NCI-H2029 treated with DMSO at 0.1 percent for 48 hours (cell line): Measurements from ENCODE around the gene ITGB1.
"Not testable (repeated sequence)": the region's sequence is repeated elsewhere in the genome, so short reads cannot be mapped to it uniquely, and the experiment has no call there.

Source experiments
- DNase-seq: peaks from one replicate; lab custom pipeline; 2025; lab: John Stamatoyannopoulos, UW

ITGB1 gene

DNA sequence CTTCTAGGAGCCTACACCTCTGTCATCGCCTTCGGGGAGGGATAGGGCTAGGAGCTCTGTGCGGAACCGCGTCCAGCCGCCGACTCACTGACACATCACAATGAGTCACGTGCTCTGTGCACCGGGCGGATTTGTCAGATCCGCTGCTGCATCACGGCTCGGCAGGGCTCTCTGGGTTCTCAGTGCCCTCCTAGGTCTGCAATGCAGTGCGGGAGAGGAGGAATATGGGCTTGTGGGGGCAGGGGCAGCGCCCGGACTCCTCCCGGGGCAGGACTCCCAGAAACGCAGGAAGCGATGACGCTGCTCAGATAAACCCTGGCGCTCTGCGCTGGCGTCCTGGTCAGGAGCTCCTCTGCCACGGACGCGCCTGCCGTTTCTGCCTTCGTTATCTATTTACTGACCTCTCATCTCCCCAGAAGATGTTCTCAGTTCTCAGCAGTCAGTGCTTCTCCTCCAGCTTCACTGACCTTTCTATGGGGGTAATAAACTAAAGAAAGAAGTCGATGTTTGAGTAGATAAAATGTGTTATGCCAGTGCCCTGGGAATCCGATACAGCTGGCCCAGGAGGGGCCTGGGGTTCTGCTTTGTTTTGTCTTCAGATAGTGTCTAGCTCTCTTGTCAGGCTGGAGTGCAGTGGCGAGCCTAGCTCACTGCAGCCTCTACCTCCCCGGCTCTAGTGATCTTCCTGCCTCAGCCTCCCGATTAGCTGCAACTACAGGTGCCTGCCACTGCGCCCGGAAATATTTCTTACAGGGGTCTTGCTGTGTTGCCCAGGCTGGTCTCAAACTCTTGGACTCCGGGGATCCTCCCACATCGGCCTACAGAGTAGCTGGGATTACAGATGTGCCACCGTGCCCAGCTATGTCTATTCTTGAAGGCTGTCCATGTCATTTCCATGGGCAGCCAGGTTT lies 22.8 kb upstream of the ITGB1 start:
- peak; percentile 26 for DNase-seq

- DNase-seq = no peak
Observed at GRCh38 chr10:32980242-32980557, 22.2 kb upstream of the ITGB1 start.

- not testable (repeated sequence) for DNase-seq
Observed at GRCh38 chr10:32979719-32980118, 21.7 kb upstream of the ITGB1 start.

DNA sequence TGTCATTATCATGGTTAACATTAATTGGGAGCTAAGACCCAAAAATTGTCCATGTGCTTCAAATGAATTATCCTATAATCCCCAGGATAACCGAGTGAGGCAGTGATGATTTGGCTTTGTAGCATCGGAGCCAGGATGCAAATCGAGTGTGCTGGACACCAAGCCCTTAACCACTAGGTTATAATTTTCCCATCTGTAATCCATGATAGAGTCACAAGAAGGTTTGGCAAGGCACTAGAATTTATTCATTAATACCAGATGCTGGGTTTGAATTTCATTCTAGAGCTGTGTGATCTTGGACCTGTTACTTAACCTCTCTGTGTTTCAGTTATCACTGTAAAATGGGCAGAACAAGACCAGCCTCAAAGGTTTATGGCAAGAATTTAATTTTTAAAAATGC lies 21.0 kb upstream of the ITGB1 start:
- DNase-seq = no peak

DNA sequence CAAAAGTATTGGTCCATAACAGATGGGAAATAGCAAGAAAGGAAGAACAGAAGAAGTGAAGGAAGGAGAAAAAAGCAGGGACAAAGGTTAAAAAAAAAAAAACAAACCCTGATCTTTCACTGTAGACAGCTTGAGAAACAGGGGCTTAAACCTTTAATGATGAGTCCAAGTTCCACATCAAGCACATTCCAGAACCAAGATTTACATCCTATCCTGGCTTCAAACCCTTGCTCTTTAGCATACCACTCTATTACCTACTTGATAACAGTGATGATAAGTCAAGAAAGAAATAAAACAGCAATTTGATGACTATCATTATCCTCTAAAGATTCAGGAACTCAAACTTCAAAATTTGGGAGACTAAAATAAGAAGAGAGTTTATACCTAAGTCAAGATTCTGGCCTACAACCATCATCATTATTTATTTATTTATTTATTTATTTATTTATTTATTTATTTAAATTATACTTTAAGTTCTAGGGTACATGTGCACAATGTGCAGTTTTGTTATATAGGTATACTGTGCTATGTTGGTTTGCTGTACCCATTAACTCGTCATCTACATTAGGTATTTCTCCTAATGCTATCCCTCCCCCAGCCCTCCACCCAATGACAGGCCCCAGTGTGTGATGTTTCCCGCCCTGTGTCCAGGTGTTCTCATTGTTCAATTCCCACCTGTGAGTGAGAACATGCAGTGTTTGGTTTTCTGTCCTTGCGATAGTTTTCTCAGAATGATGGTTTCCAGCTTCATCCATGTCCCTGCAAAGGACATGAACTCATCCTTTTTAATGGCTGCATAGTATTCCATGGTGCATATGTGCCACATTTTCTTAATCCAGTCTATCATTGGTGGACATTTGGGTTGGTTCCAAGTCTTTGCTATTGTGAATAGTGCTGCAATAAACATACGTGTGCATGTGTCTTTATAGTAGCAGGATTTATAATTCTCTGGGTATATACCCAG lies 20.1 kb upstream of the ITGB1 start:
- DNase-seq = not testable (repeated sequence)

DNA sequence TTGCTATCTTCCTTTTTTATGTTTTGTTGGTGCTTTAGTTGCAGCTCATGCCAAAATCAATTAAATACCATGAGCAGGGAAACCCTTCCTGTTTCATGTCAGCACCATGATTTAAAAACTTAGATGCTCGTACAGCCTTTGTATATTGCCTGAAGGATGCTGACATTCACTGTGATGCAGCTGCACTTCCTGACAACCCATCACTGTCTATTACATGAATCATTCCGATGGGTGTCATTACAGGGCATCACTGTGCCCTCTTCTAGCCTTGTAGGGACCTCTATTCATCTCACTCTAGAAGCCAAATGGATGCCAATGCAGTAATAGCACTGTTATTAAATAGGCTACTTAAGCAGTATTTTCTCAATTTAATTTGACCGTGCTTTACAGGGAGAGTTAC lies 18.3 kb upstream of the ITGB1 start:
- DNase-seq = no peak

DNA sequence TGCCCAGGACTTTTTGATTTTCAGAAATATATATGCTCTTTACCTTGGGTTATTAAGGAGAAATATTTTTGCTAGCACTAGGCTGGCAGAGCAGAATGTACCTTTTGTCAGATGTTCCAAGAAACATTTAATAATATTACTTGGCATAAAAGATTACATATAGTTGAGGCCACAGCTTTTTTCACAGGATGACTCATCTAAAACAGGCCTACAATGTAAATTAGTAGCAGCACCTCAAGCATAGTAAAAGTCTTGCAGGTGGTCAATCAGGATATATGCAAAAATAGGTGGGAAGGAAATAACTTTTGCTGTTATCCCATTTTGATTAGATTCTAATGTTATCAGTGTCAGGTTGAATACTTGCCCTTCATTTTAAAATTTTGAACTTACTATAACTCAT lies 14.9 kb upstream of the ITGB1 start:
- DNase-seq = no peak

- no peak for DNase-seq
Observed at GRCh38 chr10:32972460-32972859, 14.4 kb upstream of the ITGB1 start.

- peak; percentile 19 for DNase-seq
Observed at GRCh38 chr10:32971536-32972091, 13.6 kb upstream of the ITGB1 start.

- no peak for DNase-seq
Observed at GRCh38 chr10:32970910-32971309, 12.9 kb upstream of the ITGB1 start.

DNA sequence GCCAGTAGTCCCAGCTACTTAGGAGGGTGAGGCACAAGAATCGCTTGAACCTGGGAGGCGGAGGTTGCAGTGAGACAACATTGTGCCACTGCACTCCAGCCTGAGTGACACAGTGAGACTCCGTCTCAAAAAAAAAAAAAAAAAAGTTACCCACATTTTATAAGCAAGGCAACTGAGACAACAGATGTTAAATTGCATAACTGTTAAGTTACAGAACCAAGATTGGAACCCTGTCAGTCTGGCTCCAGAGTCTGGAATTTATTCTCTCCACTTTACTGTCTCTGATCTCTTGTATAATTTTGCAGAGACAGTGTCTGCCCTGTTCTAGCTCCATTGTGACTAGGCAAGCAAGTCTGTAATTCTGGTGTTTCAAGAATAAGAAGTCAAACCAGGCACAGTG lies 6.2 kb upstream of the ITGB1 start:
- no peak for DNase-seq

GRCh38 chr10:32963096-32963495 lies 5.1 kb upstream of the ITGB1 start:
- no peak for DNase-seq

GRCh38 chr10:32962521-32962920 lies 4.5 kb upstream of the ITGB1 start:
- DNase-seq = no peak

DNA sequence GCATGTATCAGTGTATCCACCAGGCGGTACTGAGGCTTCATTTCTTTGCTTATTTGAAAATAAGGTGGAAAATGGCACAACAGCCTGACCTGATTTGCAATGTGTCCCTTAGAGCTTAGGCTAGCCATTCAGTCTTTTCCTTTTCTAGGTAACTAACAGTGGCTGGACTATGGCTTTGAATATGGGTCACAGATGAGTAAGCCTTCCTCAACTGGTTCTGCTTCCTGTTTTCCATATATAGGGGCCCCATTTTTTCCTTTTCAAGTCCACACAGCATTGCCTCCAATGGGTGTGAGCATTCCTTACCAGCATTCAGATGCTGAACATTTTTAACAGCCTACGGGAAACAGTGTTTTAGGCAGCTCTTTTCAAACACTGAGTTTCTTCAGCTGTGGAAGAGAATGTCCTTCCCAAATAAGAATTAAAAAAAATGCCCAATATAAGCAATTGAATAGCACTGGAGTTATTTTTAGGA lies 3.9 kb upstream of the ITGB1 start:
- no peak for DNase-seq

DNA sequence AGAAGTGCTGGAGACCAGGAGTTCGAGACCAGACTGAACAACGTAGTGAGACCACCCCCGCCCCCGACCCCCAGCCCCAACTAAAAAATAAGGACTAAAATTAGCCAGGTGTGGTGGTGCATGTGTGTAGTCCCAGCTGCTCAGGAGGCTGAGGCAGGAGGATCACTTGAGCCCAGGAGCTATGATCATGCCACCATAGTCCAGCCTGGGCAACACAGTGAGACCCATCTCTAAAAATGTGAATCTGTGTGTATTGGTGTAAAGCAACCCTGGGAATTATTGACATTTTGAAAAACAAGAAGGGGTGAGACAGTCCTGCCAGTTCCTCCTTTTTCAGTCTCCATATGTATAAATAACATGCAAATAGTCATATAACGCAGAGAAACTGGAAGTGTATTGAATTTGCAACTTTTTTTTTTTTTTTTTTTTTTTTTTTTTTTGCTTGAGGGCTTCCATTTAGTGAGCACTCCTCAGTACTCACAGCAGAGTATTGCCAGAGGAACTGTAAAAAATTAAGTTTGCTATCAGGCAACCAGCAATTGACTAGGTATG lies 3.4 kb upstream of the ITGB1 start:
- no peak for DNase-seq

- no peak for DNase-seq
Observed at GRCh38 chr10:32960022-32960421, 2.0 kb upstream of the ITGB1 start.

DNA sequence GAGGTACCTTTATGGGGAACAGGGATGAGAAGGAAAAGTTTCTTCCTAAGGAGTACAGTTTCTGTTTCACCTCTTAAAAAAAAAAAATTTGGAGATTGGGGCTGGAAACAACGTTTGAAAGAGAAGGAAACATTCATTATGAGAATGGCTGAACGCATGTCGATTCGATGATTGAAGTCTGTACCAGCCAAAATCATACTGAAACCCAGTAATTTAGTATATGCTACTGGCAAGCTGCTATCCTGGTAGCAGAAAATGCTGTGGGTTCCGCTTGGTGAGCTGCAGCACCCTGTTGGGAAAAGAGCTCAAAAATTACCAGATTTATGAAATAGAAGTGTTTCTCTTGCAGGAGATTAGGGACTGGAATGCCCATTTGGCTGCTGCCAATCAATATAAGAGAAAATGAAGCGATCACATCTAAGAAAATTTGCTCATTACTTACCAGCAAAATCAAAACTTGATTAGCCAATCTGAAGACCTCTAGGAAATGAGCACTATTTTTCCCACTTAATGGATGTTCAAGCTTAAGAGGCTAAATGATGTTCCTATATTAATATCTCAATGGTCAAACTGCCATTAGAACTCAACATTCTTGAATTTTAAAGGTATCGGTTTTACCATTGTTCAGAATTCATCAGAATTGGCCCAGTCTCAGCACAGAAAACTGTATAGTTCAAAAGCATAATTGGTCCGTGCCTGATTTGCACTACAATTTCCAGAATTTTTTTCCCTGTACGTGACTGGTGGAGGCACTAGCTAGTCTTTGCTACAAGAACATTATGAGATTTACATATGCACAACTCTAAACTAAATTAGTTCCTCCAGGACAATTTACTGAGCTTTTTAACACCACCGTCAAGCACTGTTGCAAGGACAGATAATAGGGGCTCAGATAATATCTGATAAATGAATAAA lies 1.2 kb upstream of the ITGB1 start:
- DNase-seq = no peak

GRCh38 chr10:32957341-32958084 lies 517 bp downstream of the ITGB1 start:
- DNase-seq = no peak

DNA sequence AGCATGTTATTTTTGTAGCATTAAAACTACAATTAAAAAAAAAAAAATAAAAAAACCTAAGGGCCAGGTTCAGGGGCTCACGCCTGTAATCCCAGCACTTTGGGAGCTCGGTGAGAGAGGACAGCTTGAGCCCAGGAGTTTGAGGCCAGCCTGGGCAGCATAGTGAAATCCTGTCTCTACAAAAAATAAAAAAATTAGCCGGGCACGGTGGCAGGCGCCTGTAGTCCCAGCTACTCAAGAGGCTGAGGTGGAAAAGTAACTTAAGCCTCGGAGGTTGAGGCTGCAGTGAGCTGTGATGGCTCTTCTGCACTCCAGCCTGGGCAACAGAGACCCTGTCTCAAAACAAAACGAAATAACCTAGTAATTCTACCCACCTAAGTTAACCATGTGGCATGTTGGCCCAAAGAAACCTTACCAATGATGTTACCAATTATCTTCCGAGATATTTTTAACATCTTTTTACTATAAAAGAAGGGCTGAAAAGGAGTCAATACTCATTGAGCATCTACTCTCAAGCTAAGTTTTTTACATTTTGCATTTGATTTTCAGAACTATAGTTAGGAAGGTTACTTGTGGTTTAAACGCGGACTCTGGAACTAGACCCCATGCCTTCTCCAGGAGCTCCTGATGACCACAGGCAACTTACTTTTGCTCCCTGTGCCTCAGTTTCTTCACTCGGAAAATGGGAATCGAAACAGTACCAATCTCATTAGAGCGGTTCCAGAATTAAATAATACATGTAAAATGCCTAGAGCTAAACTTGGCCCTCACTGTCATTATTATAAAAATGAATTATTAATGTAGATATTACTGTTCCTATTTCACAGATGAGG lies 1.4 kb downstream of the ITGB1 start:
- DNase-seq = no peak

DNA sequence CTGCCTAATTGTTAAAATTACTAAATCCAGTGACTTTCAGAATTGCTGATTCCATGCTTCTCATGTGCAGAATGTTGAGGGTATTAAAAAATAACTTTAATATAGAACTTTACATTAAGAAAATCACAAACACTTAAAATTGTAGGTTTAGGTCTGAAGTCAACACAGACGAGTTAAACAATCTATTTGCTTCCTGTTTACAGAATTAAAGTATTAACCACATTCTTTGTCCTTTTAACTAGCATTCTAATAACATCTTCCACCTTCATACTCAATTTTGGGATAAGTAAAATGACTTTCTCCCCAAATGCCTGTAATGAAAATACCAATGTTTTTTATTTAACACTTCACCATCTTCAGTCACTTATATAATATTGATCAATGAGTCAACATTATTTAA lies 2.2 kb downstream of the ITGB1 start:
- DNase-seq = no peak
